HUES64 (cell line): ENCODE measurements around the gene CYP4F12. TPM values are rescaled to one million over a fixed set of nuclear protein-coding genes. Genes with fewer than 3 reads are reported as not detected.

ENCODE experiments used
- H3K27ac ChIP-seq: 2 replicates; pipeline ENCODE4 v1.7.0; 2013; ENCODE audit warnings: low read depth, low read length, inconsistent platforms
- H3K27me3 ChIP-seq: 2 replicates; pipeline ENCODE4 v1.6.1; 2013; ENCODE audit warnings: mild to moderate bottlenecking, low read length; ENCODE audit not compliant: insufficient read depth
- H3K36me3 ChIP-seq: 2 replicates; pipeline ENCODE4 v1.6.1; 2013; ENCODE audit warnings: mild to moderate bottlenecking, low read length; ENCODE audit not compliant: insufficient read depth
- H3K4me1 ChIP-seq: 2 replicates; pipeline ENCODE4 v1.6.1; 2013; ENCODE audit warnings: mild to moderate bottlenecking, low read length, moderate library complexity; ENCODE audit not compliant: insufficient read depth
- H3K4me3 ChIP-seq: 2 replicates; pipeline ENCODE4 v1.5.1; 2013; ENCODE audit warnings: mild to moderate bottlenecking, low read length, moderate library complexity
- H3K9ac ChIP-seq: 2 replicates; pipeline ENCODE4 v1.6.1; 2013; ENCODE audit warnings: mild to moderate bottlenecking, low read depth, low read length
- H3K9me3 ChIP-seq: 2 replicates; pipeline ENCODE4 v1.6.1; 2013; ENCODE audit warnings: low read depth, low read length; ENCODE audit not compliant: insufficient read depth
- WGBS: fragments of 150-250, 120-280 bp; methylation state at CpG from one replicate; pipeline ENCODE4 v1.1.7; 2013; ENCODE audit warnings: missing lambda C conversion rate; 5-methylcytosine and 5-hydroxymethylcytosine counted together
- polyA plus RNA-seq, 2 experiments: library from polyadenylated mRNA; stranded (reverse); fragments of 50-300 nt; gene quantifications; one replicate each; pipeline ENCODE4 v1.2.3, GENCODE V29; 2013

The CYP4F12 gene, protein sequence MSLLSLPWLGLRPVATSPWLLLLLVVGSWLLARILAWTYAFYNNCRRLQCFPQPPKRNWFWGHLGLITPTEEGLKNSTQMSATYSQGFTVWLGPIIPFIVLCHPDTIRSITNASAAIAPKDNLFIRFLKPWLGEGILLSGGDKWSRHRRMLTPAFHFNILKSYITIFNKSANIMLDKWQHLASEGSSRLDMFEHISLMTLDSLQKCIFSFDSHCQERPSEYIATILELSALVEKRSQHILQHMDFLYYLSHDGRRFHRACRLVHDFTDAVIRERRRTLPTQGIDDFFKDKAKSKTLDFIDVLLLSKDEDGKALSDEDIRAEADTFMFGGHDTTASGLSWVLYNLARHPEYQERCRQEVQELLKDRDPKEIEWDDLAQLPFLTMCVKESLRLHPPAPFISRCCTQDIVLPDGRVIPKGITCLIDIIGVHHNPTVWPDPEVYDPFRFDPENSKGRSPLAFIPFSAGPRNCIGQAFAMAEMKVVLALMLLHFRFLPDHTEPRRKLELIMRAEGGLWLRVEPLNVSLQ
- polyA plus RNA-seq (2013, experiment 1 of 2): not detected
- not detected for polyA plus RNA-seq (2013, experiment 2 of 2)

DNA sequence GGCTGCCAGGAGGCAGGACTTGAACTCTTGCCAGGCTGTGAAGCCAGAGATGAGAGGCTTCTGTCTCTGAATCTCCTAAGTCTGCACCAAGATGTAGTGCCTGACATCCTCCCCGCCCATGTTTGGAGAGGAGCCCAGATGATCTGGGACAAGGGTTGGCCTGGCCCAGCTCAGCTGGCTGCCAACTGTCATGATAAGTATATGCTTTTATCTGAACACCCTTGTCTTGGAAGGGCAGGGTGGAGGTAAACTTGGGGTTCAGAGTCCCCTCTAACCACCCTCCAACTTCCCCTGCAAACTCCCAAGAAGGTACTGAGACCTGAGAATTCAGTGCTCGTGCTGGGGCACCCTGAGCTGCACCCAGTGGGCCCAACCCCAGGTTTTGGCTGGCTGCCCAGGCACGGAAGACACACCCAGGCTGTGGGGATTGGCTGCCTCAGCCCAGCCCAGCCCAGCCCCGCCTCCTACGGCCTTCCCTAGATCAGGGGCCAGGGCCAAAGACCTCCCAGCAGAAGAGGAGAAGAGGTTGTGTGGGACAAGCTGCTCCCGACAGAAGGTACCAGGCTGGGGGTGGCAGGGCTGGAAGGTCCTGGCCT, at the start of gene CYP4F12:
Gene CYP4F12, plus strand, starts transcription at position 508 of the 596 bp plus-strand sequence. CDS start 443 bp downstream, outside the sequence.
- no peaks in the 10 kb centered on the region for H3K4me1 ChIP-seq

DNA sequence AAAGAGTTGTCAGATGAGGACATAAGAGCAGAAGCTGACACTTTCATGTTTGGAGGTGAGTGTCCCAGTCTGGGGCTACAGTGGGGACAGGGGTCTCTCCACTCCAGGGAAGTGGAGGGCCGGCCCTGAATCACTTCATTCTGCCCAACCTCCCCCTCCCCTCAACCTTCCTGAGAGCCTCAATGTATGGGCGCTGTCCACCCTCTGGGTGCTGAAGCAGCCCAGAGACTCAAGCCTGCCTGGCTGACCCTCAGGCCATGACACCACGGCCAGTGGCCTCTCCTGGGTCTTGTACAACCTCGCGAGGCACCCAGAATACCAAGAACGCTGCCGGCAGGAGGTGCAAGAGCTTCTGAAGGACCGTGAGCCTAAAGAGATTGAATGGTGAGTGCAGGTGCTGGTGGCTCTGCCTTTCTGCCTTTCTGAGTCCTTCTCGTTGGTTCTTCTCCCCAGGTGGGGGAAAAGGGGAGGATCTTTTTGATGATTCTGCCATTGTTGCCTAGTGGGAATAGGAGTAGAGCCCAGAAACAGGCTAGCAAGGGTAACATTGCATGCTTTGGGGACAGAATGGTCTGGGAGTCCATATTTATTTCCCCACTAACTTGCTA, 49.1 kb upstream of the CYP4F12 start:
- Histone ChIP-seq H3K4me3 (no peak overlapping the region), H3K4me1 (no peaks in the 10 kb centered on the region), H3K27ac (no peak overlapping the region), H3K9me3 (peaks cover 84% of the 10 kb centered on the region), H3K27me3 (no peaks in the 10 kb centered on the region), H3K9ac (no peak overlapping the region), H3K36me3 (no peaks in the 10 kb centered on the region)
- WGBS: 69% methylated on average over 9 of the region's 9 CpGs

More for the DNA sequence above, at the start of gene CYP4F12:
- WGBS: 56% methylated on average over 6 of the region's 6 CpGs
- Histone ChIP-seq H3K4me3 (no peak within 1 kb of the TSS), H3K9me3 (peaks cover 55% of the 10 kb centered on the region), H3K9ac (no peak within 1 kb of the TSS), H3K36me3 (no peaks in the 10 kb centered on the region), H3K27ac (no peak within 1 kb of the TSS), H3K27me3 (no peaks in the 10 kb centered on the region)

DNA sequence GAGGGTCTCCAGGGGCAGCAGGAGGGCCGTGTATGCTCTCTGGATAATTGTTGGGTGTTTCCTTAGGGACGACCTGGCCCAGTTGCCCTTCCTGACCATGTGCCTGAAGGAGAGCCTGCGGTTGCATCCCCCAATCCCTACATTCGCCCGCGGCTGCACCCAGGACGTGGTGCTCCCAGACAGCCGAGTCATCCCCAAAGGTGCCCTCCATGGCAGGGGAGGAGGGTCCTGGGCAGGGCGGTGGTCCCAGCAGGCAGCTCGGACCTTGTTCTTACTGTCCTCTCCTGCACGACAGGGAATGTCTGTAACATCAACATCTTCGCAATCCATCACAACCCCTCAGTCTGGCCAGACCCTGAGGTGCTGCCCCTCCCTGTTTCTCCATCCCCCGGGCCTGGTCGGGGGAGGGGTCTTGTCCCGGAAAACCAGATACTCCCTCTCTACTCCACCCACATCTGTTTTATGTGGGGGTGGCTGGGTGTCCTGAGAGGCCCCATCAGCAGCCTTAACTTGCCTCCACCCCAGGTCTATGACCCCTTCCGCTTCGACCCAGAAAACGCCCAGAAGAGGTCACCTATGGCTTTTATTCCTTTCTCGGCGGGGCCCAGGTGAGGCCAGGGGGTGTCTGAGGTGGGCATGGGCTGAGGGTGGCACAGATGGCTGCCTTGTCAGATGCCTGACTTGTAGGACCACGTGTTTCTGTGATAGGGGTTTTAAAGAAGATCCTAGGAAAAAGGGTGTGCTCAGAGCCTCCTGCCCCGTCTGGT, 44.5 kb upstream of the CYP4F12 start:
- Histone ChIP-seq H3K9me3 (peaks cover 83% of the 10 kb centered on the region), H3K9ac (no peak overlapping the region), H3K4me1 (no peaks in the 10 kb centered on the region), H3K27ac (no peak overlapping the region), H3K27me3 (no peaks in the 10 kb centered on the region), H3K36me3 (no peaks in the 10 kb centered on the region), H3K4me3 (no peak overlapping the region)
- WGBS: 84% methylated on average over 21 of the region's 22 CpGs

DNA sequence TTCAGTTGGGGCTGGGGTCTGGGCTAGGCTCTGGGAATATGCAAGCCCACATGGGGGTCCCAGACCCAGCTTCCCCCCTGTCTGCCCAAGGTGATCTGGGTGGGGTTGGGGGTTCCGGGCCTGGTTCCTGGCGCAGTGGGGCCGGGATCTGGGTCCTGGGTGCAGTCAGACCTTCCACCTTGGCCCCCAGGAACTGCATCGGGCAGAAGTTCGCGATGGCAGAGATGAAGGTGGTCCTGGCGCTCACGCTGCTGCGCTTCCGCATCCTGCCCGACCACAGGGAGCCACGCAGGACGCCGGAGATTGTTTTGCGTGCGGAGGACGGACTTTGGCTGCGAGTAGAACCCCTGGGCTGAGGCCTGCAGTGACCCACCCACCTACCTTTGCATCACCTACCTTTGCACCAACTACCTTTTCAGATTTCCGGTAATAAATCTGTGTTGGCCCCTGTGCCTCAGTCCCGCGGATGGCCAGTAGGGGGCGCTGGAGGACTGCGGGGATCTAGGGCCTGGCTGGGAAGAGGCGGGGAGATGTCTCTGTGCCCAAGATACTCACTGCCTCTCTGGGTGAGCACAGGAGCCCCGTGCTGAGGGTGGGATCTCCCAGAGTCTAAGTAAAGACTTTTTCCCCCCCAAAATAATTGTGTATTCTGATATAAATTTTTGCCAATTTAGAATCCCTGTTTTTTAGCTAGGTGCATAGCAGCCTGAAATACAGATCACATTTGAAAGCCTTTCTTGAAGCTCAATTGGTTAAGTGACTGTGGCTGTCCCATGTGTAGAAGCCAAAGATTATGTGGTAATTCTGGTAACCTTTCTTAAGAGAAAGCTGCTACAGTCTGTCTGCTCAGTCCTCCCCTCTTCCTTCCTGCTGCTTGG, 43.6 kb upstream of the CYP4F12 start:
- WGBS: 79% methylated on average over 24 of the region's 25 CpGs
- H3K27me3 ChIP-seq: no peaks in the 10 kb centered on the region
- H3K27ac ChIP-seq: no peak overlapping the region
- no peak overlapping the region for H3K4me3 ChIP-seq
- peaks cover 82% of the 10 kb centered on the region for H3K9me3 ChIP-seq
- H3K36me3 ChIP-seq: no peaks in the 10 kb centered on the region
- no peak overlapping the region for H3K9ac ChIP-seq
- no peaks in the 10 kb centered on the region for H3K4me1 ChIP-seq

DNA sequence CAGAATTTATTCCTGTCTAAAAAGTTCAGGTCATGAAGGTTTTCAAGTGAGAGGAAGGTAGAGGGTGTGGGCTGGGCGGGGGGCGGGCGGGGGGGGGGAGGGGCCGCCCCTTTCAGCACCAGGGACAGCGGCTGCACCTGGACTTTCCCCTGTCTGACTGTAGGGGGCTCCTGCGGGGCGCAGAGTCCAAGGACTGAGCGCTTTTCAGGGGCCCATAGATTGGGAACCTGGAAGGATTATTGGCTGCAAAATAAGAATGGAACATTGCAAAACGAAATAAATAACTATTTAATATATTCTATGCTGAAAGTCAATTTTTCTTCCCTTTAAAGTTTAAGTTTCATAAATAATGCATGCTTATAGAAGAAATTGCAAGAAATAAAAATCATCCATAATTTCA, 41.1 kb upstream of the CYP4F12 start:
- Histone ChIP-seq H3K4me3 (no peak overlapping the region), H3K27me3 (no peaks in the 10 kb centered on the region), H3K27ac (no peak overlapping the region), H3K9ac (no peak overlapping the region), H3K36me3 (no peaks in the 10 kb centered on the region), H3K4me1 (no peaks in the 10 kb centered on the region), H3K9me3 (peaks cover 87% of the 10 kb centered on the region)
- WGBS: 65% methylated on average over 4 of the region's 9 CpGs

DNA sequence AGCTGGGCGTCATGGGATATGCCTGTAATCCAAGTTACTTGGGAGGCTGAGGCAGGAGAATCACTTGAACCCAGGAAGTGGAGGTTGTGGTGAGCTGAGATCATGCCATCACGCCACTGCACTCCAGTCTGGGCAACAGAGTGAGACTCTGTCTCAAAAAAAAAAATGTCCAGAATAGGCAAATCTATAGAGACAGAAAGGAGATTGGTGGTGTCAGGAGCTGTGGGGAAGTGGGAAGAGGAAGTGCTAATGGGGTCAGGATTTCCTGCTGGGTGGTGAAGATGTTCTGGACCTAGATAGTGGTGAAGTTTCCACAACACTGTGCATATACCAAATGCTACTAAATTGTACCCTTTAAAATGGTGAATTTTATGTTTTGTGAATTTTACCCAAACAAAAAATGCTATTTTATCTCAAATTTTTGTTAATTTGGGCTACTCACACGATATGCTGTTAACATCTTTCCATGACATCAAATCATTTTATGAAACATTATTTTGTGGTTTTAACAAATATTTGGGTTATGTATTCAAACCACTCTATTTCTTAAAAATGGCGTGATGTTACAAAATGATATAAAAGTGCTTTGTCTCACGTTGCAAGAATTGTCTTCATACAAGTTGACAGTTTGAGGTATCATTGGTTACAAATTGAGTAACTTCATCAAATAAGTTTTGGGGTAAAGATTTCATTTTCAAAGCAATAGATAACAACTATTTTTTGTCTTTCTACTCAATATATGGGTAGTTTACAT, 39.6 kb upstream of the CYP4F12 start:
- Histone ChIP-seq H3K4me3 (no peak overlapping the region), H3K27ac (no peak overlapping the region), H3K9ac (no peak overlapping the region), H3K27me3 (no peaks in the 10 kb centered on the region), H3K36me3 (no peaks in the 10 kb centered on the region), H3K4me1 (no peaks in the 10 kb centered on the region), H3K9me3 (peaks cover 89% of the 10 kb centered on the region)
- WGBS: 69% methylated on average over 4 of the region's 5 CpGs

DNA sequence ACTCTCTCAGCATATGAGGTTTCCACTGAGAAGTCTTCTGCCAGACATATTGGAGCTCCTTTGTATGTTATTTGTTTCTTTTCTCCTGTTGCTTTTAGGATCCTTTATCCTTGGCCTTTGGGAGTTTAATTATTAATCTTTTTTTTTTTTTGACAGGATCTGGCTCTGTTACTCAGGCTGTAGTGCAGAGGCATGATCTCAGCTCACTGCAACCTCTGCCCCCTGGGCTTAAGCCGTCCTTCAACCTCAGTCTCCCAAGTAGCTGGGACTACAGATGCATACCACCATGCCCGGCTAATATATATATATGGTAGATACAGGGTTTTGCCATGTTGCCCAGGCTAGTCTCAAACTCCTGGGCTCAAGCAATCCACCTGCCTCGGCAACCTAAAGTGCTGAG, 38.8 kb upstream of the CYP4F12 start:
- Histone ChIP-seq H3K4me1 (no peaks in the 10 kb centered on the region), H3K4me3 (no peak overlapping the region), H3K36me3 (no peaks in the 10 kb centered on the region), H3K9me3 (peaks cover 86% of the 10 kb centered on the region), H3K27ac (no peak overlapping the region), H3K27me3 (no peaks in the 10 kb centered on the region), H3K9ac (no peak overlapping the region)
- WGBS: 75% methylated on average over 2 of the region's 3 CpGs

DNA sequence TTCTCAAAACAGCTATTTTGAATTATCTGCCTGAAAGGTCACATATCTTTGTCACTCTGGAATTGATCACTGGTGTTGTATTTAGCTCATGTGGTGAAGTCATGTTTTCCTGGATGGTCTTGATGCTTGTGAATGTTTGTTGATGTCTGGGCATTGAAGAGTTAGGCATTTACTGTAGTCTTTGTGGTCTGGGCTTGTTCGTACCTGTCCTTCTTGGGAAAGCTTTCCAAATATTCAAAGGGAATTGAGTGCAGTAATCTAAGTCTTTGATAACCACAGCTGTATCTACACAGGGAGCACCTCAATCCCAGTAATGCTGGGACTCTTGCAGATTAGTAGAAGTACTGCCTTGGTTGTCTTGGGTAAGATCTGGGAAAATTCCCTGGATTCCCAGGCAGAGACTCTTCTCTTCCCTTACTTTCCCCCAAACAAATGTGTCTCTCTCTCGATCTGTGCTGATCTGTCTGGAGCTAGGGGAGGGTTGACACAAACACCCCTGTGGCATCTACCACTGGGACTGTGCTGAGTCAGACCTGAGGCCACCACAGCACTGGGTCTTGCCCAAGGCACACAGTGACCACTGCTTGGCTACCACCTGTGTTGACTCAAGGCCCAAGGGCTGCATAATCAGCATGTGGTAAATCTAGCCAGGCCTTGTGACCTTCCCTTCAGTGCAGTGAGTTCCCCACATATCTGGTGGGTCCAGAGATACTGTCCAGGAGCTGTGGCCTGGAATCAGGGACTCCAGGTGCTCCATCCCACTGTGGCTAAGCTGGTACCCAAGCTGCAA, 37.7 kb upstream of the CYP4F12 start:
- H3K27ac ChIP-seq: no peak overlapping the region
- no peaks in the 10 kb centered on the region for H3K4me1 ChIP-seq
- 81% methylated on average over 2 of the region's 2 CpGs for WGBS
- no peak overlapping the region for H3K9ac ChIP-seq
- peaks cover 86% of the 10 kb centered on the region for H3K9me3 ChIP-seq
- no peak overlapping the region for H3K4me3 ChIP-seq
- no peaks in the 10 kb centered on the region for H3K27me3 ChIP-seq
- H3K36me3 ChIP-seq: no peaks in the 10 kb centered on the region

DNA sequence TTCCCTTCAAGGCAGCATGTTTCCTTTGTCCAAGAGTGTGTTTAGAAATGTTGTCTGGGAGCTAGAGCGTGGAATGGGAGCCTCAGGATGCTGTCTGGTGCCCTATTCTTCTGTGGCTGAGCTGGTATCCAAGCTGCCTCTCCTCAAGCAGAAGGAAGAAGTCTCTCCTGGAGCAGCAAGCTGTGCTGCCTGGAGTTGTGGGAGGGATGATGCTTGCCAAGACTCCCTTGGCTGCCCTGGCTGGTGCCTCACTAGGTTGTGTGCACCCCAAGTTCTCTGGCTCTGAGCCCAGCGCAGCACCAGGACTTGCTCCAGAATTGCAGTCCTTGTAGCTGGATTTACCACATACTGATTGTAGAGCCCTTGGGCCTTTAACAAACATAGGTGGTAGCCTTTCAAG, 36.9 kb upstream of the CYP4F12 start:
- no peak overlapping the region for H3K4me3 ChIP-seq
- H3K27me3 ChIP-seq: no peaks in the 10 kb centered on the region
- H3K4me1 ChIP-seq: no peaks in the 10 kb centered on the region
- H3K9me3 ChIP-seq: peaks cover 86% of the 10 kb centered on the region
- no peak overlapping the region for H3K9ac ChIP-seq
- no peaks in the 10 kb centered on the region for H3K36me3 ChIP-seq
- WGBS: 80% methylated on average over 2 of the region's 2 CpGs
- no peak overlapping the region for H3K27ac ChIP-seq
